ENCODE measurements around the gene CFAP61. TPM values are rescaled to one million over a fixed set of nuclear protein-coding genes. Genes with fewer than 3 reads are reported as not detected.
A peak's percentile ranks its signal among the peaks of the same experiment; 100 is the strongest.

Gene CFAP61
- total and polyA plus RNA-seq, 9 of the 15 experiments (the other 6 are each of a cell fraction or from before 2014, with no cell fraction given), result 0.11 TPM; not detected in 8

GRCh38 chr20:20253039-20253743, 200.9 kb downstream of the CFAP61 start:
- TF ChIP-seq, protein P1, sequence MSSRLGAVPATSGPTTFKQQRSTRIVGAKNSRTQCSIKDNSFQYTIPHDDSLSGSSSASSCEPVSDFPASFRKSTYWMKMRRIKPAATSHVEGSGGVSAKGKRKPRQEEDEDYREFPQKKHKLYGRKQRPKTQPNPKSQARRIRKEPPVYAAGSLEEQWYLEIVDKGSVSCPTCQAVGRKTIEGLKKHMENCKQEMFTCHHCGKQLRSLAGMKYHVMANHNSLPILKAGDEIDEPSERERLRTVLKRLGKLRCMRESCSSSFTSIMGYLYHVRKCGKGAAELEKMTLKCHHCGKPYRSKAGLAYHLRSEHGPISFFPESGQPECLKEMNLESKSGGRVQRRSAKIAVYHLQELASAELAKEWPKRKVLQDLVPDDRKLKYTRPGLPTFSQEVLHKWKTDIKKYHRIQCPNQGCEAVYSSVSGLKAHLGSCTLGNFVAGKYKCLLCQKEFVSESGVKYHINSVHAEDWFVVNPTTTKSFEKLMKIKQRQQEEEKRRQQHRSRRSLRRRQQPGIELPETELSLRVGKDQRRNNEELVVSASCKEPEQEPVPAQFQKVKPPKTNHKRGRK (tag; IDR thresholded peaks at IDR 0.05), result peak; percentile 51; the same call in 1 of the 2 replicates
- no peak for TF ChIP-seq TCF7L2 (IDR thresholded peaks at IDR 0.05; ENCODE audit: low read depth, low read length)
- intact Hi-C loops (cut with micrococcal nuclease) (no loop called here), in situ Hi-C loops (cut with MboI) (no loop called here)
- DNase-seq (ENCODE audit: extremely low read depth in 1 of 4, low spot score in 3 of 4) (no peak), FAIRE-seq (no peak), ATAC-seq (no peak)
- no peaks in the 10 kb centered on the region for H3K9me3 ChIP-seq (replicated peaks; ENCODE audit: control insufficient read depth, insufficient read depth, low read depth, low read length)
- no peaks in the 10 kb centered on the region for H3K9me1 ChIP-seq (ENCODE audit: control insufficient read depth, insufficient read depth, low read length)
- no peak overlapping the region for H3K9ac ChIP-seq (ENCODE audit: insufficient read depth in 1 of 2, low read depth in 2 of 2, low read length in 2 of 2)
- no peaks in the 10 kb centered on the region for H3K36me3 ChIP-seq (ENCODE audit: control insufficient read depth, insufficient read depth, low read length)
- H4K20me1 ChIP-seq (replicated peaks; ENCODE audit: control insufficient read depth, insufficient read depth, low read length), result no peaks in the 10 kb centered on the region
- H3K79me2 ChIP-seq (ENCODE audit: control insufficient read depth, insufficient read depth, low read length), result no peaks in the 10 kb centered on the region
- H2AFZ ChIP-seq (ENCODE audit: low read depth, low read length), result no peak overlapping the region
- peaks cover 0 to 6% of the 10 kb centered on the region in 2 experiments; a peak in 1 of 5 replicates for H3K27me3 ChIP-seq (ENCODE audit: control insufficient read depth in 2 of 2, insufficient read depth in 2 of 2, low read length in 2 of 2)
- H3K4me1 ChIP-seq (replicated peaks in 1 of 2; ENCODE audit: control insufficient read depth in 2 of 2, insufficient read depth in 2 of 2, low read length in 2 of 2), result no peaks in the 10 kb centered on the region
- no peak overlapping the region for H3K4me3 ChIP-seq
- no peak overlapping the region for H3K27ac ChIP-seq (ENCODE audit: extremely low read depth, low read depth, low read length)
- ChIA-PET POLR2A (no interaction called here), CTCF (ENCODE audit: low intra/inter-chr PET ratio) (no interaction called here)
- H3K4me2 ChIP-seq (ENCODE audit: insufficient read depth, low read length), result no peak overlapping the region
- BruUV-seq (replicated peaks), result no TSS peak
- 3% methylated on average over 6 of the region's 6 CpGs for WGBS (ENCODE audit: insufficient coverage, low coverage, missing lambda C conversion rate)
